ENCODE measurements around the gene PCSK6. TPM values are rescaled to one million over a fixed set of nuclear protein-coding genes. Genes with fewer than 3 reads are reported as not detected.

The PCSK6 gene
- 10 to 100 TPM; 10.6 to 98.2 (median 12.8) TPM for total RNA-seq

DNA sequence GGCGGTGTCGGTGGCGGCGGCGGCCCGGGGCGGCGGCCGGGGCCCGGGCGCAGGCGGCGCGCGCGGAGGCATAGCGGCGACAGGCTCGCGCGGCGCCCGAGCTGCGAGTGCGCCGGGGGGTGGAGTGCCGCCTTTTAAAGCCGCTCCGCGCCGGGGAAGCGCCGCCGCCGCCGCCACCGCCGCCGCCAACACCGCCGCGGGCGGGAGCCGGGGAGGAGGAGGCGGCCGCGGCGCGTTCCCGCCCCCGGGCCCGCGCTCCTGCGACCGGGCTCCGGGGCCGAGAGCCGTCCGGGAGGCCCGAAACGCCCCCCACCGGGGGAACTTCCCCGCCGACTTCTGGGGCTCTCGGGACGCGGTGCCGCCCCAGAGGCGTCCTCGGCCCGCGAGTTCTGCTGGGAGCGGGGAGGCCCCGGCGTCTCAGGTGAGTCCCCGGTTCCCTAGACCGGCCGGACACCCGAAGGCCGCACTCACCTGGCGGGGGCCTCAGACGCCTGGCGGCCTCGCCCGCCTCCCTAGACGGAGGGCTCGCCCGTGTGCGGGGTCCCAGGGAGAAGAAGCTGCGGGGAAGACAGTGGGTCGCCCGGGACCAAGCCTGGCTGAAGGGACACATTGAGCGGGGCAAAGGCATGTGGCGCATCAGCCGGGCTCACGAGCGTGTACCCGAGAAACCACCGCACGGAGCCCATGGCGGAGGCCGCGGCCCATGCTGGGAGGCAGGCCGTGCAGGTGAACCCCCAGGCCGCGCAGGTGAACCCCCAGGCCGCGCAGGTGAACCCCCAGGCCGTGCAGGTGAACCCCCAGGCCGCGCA is at the start of gene PCSK6:
Gene PCSK6, minus strand, starts transcription at position 109 of the 809 bp plus-strand sequence. Its CDS starts 37 bp downstream, at position 72.
- Histone ChIP-seq H3K4me1 (peaks cover 0 to 8% (median 0%) of the 10 kb centered on the region in 4 donors), H3K27me3 (peaks cover 0 to under 1% of the 10 kb centered on the region in 2 donors), H3K27ac (no peak within 1 kb of the TSS), H3K4me3 (peak within 1 kb of the TSS; percentile 18 to 60 (median 36)), H3K36me3 (no peaks in the 10 kb centered on the region), H3K9me3 (no peaks in the 10 kb centered on the region)
- TF ChIP-seq, protein P1, sequence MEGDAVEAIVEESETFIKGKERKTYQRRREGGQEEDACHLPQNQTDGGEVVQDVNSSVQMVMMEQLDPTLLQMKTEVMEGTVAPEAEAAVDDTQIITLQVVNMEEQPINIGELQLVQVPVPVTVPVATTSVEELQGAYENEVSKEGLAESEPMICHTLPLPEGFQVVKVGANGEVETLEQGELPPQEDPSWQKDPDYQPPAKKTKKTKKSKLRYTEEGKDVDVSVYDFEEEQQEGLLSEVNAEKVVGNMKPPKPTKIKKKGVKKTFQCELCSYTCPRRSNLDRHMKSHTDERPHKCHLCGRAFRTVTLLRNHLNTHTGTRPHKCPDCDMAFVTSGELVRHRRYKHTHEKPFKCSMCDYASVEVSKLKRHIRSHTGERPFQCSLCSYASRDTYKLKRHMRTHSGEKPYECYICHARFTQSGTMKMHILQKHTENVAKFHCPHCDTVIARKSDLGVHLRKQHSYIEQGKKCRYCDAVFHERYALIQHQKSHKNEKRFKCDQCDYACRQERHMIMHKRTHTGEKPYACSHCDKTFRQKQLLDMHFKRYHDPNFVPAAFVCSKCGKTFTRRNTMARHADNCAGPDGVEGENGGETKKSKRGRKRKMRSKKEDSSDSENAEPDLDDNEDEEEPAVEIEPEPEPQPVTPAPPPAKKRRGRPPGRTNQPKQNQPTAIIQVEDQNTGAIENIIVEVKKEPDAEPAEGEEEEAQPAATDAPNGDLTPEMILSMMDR (IDR thresholded peaks at IDR 0.05): no peak
- no peak for TF ChIP-seq POLR2A (IDR thresholded peaks at IDR 0.05)
- DNase-seq: peak in 1 of 3 donors; percentile 67

DNA sequence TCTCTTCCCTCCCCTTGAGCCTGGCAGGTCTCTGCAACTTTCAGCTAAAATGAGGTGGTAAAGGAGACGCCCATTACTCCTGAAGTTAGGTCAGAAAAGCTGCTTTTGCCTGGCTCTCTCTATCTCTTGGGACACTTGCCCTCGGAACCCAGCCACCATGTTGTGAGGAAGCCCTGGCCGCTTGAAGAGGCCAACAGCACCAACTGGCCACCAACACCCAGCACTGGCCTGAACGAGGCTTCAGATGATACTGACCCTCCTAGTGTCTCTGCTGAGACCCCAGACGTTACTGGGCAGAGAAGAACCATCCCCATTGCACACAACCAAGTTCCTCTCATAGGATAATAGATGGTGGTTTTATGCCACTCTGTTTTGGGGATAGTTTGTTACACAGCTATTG is 49.5 kb upstream of the PCSK6 start:
- no peak overlapping the region for H3K27ac ChIP-seq
- no peaks in the 10 kb centered on the region for H3K36me3 ChIP-seq
- no peaks in the 10 kb centered on the region for H3K4me1 ChIP-seq
- TF ChIP-seq, protein P1 (IDR thresholded peaks at IDR 0.05): no peak
- no peaks in the 10 kb centered on the region for H3K27me3 ChIP-seq
- no peaks in the 10 kb centered on the region for H3K9me3 ChIP-seq
- no peak for DNase-seq
- no peak overlapping the region for H3K4me3 ChIP-seq

DNA sequence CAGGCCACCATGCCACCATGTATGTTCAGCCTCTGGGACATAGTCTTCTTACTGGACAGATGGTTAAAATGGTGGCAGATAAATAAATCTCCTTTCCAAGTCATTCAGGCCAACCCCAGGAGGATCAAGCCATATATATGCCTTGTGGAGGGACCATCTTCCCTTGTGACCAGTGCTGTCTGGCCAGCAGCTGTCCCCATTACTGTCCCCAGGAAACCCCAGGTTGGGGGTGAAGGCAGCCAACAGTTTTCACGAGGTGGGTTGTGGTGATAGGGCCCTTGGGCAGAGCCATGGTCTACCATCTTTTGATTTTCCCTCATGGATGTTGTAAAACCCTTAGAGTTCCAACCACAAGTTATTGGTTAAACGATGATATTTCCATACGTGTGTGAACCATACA is 48.7 kb upstream of the PCSK6 start:
- no peak for DNase-seq

DNA sequence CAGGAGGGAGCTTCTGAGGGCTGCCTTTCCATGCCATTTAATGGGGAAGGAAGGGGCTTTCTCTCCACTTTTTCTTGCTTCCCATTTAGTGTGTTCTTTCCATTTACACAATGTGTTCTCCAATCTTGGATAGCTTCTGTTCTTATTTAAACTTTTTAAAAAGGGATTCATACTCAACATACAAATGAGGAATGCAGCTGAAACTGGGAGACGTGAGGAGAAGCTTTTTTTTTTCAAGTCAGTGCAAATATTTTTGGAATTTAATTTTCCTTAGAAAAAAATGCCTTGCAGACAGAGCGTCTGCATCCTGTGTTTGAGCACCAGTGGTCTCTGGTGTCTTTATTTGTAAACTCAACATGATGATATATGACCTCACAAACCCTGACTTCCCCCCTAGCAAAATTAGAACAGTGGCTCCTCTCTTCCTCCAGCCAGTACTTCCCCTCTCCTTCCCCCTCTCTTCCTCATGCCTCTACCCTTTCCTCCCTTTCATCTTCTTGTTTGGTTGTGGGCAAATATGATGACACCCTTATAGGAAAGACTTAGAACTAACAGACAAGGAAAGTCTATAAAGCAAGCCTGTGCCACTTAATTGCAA is 48.1 kb upstream of the PCSK6 start:
- no peak overlapping the region for H3K4me3 ChIP-seq
- H3K36me3 ChIP-seq: no peaks in the 10 kb centered on the region
- no peak for DNase-seq
- no peaks in the 10 kb centered on the region for H3K9me3 ChIP-seq
- TF ChIP-seq POLR2A (IDR thresholded peaks at IDR 0.05): no peak
- TF ChIP-seq, protein P1 (IDR thresholded peaks at IDR 0.05): no peak
- no peak overlapping the region for H3K27ac ChIP-seq
- H3K4me1 ChIP-seq: no peaks in the 10 kb centered on the region
- no peaks in the 10 kb centered on the region for H3K27me3 ChIP-seq

More for the DNA sequence above, 48.7 kb upstream of the PCSK6 start:
- Histone ChIP-seq H3K4me3 (no peak overlapping the region), H3K27me3 (no peaks in the 10 kb centered on the region), H3K36me3 (no peaks in the 10 kb centered on the region), H3K4me1 (no peaks in the 10 kb centered on the region), H3K27ac (no peak overlapping the region), H3K9me3 (no peaks in the 10 kb centered on the region)
- TF ChIP-seq, protein P1 (IDR thresholded peaks at IDR 0.05): no peak
- no peak for TF ChIP-seq POLR2A (IDR thresholded peaks at IDR 0.05)

DNA sequence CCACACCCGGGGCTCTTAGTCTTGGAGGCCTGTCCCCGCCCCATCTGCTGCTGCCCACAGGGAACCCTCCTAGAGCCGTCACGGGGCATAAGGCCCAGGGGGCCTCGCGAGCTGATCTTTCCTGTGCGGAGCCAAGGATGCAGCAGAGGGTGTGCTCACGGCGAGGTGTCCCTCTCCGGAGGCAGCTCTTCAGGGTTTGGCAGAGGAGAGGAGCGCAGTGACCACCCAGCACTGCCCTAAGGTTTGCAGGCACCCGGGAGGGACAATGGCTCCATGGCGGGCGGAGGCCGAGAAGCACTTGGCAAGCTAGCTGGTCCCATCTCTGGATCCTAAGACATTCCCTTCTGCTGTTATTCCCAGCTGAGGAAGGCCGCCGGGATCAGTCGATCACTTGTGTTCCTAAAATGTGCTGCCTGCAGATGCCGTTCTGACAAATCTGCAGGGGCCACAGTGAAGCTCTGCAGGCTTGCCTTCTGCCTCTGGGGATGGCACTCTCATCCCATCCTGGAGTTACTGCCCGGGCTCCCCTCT is 47.4 kb upstream of the PCSK6 start:
- H3K4me1 ChIP-seq: no peaks in the 10 kb centered on the region
- H3K9me3 ChIP-seq: no peaks in the 10 kb centered on the region
- H3K27ac ChIP-seq: peak overlapping the region in 1 of 4 donors; percentile 1
- H3K27me3 ChIP-seq: no peaks in the 10 kb centered on the region
- no peak for TF ChIP-seq POLR2A (IDR thresholded peaks at IDR 0.05)
- TF ChIP-seq, protein P1 (IDR thresholded peaks at IDR 0.05): no peak
- H3K4me3 ChIP-seq: no peak overlapping the region
- H3K36me3 ChIP-seq: no peaks in the 10 kb centered on the region
- DNase-seq: no peak

All from Peyer's patch (tissue), 4 donors.